LHCN-M2 (cell line): ENCODE measurements around the gene SON. TPM values are rescaled to one million over a fixed set of nuclear protein-coding genes. Genes with fewer than 3 reads are reported as not detected.

ENCODE experiments used
- total RNA-seq: library from RNA; depleted of rRNA; stranded (reverse); fragments of >200 nt; gene quantifications from 2 replicates; pipeline ENCODE4 v1.2.3, GENCODE V29; 2014; rRNA removed

SON gene
- total RNA-seq, 1 experiment from 2014 or later = 217 TPM

Other genes starting within 250 kb of the SON start
- 13.4 and 20.3 TPM in 2 replicates for gene IFNAR1, start 218.1 kb upstream of the SON start, total RNA-seq
- gene IFNGR2, start 139.6 kb upstream of the SON start, total RNA-seq = 45.4 and 52.7 TPM in 2 replicates
- 28.6 and 37.0 TPM in 2 replicates for gene TMEM50B, start 63.1 kb upstream of the SON start, total RNA-seq
- 0.77 and 1.1 TPM in 2 replicates for gene DNAJC28, start 51.3 kb upstream of the SON start, total RNA-seq
- gene GART, start 921 bp upstream of the SON start, total RNA-seq = 131 and 156 TPM in 2 replicates
- 31.1 and 43.3 TPM in 2 replicates for gene DONSON, start 45.6 kb downstream of the SON start, total RNA-seq
- gene CRYZL1, start 98.7 kb downstream of the SON start, total RNA-seq = 17.7 and 18.3 TPM in 2 replicates
- 18.9 and 35.2 TPM in 2 replicates for gene ITSN1, start 99.5 kb downstream of the SON start, total RNA-seq